8988T (cell line): Measurements from ENCODE around the gene STMN3.
A peak's percentile ranks its signal among the peaks of the same experiment; 100 is the strongest.
"Not testable (repeated sequence)": the region's sequence is repeated elsewhere in the genome, so short reads cannot be mapped to it uniquely, and the experiment has no call there.

Experiments used
- DNase-seq: peaks from one replicate; pipeline ENCODE4 v3.0.0; 2011

STMN3 gene

DNA sequence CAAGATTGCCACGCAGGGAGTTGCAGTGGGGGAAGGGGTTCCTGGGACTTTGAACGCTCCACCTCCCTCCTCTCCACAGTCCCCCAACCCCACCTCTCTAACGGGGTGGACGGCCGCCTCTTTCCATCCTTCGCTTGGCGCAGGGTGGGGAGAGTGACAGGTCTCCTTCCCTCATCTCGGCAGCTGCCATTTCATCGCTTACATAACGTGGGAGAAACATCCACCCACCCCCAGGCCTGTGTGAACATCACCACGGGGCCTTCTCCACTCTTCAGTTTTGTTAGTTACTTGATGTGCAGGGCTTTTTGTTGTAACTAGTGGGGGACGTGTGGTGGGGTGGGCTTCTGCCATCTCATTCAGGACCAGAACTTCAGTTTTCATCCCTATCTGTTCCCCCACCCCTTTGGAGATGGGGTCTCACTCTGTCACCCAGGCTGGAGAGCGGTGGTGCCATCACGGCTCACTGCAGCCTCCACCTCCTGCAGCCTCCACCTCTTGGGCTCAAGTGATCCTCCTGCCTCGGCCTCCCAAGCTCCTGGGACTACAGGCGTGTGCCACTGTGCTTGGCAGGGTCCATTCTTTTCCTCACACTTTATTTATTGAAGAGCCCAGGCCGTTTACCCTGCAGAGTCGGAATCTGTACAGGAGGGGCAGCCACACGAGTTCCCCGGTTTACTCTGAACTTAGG, 22.6 kb upstream of the STMN3 start:
- DNase-seq, result no peak

DNA sequence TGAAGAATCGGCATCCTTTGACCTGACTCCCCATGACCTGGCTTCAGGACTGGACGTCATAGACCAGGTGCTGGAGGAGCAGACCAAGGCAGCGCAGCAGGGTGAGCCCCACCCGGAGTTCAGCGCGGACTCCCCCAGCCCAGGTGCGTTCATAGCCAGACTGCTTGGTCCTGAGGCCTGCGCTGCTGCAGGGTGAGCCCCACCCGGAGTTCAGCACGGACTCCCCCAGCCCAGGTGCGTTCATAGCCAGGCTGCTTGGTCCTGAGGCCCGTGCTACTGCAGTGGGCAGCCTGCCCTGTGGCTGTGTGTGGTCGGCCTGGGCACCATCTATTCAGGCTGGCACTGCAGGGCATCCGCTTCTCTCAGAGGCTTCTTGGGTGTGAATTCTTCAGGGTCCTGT, 20.7 kb upstream of the STMN3 start:
- no peak for DNase-seq

GRCh38 chr20:63672666-63673065, 19.4 kb upstream of the STMN3 start:
- no peak for DNase-seq

DNA sequence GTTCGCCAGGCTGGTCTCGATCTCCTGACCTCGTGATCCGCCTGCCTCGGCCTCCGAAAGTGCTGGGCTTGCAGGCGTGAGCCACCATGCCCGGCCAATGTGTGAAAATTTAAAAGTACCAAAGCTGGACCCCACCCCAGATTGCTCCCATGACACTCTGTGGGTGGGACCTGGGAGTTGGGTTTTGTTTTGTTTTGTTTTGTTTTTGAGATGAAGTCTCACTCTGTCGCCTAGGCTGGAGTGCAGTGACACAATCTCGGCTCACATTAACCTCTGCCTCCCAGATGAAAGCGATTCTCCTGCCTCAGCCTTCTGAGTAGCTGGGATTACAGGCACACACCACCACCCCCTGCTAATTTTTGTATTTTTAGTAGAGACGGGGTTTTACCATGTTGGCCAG, 18.5 kb upstream of the STMN3 start:
- not testable (repeated sequence) for DNase-seq

DNA sequence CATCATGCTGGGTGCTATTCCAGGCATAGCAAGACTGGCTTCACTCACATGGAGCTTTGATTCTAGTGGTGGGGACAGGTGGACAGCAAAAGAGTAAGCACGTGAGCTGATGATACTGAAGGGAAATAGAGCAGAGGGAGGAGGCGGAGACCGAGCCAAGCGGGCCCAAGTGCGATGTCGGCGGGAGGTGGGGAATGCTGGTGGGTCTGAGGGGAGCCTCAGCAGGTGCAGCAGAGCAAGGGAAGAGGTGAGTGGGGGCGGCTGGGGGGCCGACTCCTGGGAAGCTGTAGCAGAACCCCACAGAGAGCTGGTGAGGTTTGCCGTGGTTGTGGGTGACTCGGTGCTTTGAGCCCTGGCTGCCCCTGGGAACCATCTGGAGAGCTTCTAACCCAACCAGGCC, 15.1 kb upstream of the STMN3 start:
- no peak for DNase-seq

- DNase-seq, result no peak
These were observed 14.6 kb upstream of the STMN3 start for GRCh38 chr20:63667858-63668257.

DNA sequence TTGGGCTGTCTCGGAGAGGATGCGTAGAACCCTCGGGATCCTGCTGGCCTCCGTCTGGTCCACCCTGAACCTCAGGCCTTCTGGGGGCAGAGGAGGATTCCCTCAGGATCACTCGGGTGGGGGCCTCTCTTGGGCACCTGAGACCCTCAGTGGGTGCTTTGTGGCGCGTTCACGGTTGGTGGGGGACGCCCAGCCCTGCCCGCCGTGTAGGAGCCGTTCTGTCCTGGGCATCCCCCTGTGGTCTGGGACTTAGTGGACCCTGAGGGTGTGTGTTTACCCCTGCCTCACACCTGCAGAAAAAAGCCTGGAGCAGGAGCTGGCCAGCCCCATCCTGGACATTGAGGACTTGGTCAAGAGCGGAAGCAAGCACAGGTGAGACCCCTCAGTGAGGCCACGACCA, 12.5 kb upstream of the STMN3 start:
- DNase-seq, result no peak

GRCh38 chr20:63664861-63665594, 11.8 kb upstream of the STMN3 start:
- no peak for DNase-seq

DNA sequence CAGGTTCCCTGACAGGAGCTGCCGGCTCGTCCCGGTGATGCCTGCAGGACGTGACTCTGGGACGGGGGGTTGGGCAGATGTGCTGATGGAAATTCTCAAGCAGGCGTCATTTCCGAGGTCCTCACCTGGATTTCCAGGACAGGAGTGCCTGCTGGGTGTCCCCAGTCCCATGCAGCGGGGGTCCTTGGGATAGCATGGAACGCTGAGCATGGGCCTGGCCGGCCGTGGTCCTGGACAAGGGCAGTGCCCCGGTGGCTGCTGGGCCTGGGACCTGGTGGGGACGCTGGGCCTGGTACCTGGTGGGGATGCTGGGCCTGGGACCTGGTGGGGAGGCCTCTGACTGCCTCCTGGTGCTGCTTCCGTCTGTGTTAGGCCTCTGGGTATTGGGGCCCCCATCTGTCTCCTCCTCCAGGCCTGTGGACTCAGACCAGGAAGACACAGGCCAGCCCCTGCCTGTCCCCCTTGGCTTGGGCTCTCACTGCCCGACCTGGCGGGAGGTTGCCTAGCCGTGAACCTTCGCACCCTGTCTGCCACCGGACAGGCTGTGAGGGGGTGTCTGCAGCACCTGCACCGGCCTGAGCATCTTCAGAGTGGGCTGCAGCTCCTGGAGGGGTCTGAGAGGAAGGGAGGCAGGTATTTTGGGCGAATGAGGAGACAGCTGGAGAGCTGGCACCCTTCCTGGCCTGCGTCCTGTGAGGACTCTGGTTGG, 11.1 kb upstream of the STMN3 start:
- no peak for DNase-seq

- DNase-seq, result no peak
These were observed 10.3 kb upstream of the STMN3 start for GRCh38 chr20:63663332-63664066.

GRCh38 chr20:63662813-63663189, 9.6 kb upstream of the STMN3 start:
- DNase-seq, result no peak

DNA sequence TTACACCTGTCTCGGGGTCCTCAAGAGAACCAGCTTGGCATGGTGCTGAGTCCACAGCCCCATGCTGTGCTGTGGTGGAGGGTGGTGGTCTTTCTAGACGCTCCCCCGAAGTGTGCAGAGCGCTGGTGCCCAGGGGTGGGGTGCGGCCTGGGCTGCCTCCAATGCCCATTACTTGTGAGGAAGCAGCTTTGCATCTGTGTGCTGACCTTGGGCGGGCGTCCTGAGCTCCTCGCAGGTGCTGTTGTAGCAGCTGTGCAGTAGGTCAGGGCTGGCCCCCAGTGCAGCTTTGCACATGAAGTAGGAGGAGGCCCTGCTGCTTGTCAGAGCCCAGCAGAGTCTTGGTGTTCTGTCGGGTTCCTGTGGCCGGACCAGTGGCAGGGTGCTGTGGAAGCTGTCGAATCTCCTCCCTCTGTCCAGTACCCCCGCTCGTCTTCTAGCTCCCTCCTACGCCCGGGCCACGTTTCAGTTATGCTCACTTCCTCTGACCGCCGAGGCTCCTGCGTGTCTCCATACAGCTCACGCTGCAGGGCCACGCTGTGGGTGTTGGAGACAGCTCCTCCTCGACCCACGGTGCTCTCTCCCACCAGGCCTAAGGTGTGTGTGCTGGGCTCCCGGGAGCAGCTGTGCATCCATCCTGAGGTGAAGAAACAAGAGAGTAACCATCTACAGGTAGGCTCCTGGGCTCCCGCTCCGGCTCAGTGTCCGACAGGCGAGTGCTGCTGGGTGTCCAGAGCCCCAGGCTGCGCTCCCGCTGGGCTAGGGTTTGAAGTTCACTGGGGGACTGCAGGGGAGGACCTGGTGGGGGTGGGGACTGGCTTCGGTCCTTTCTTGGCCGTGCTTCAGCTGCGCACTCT, 9.0 kb upstream of the STMN3 start:
- no peak for DNase-seq

DNA sequence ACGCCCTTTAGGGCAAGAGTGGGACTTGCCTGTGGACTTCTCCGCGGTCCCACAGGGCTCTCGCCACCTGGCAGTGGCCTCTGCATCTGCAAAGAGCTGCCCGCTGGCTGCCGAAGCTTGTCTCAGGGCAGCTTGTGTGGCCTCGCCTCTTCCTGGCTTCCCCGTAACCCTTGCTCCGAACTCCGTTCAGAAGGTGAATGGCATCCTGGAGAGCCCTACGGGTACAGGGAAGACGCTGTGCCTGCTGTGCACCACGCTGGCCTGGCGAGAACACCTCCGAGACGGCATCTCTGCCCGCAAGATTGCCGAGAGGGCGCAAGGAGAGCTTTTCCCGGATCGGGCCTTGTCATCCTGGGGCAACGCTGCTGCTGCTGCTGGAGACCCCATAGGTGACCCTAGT, 7.9 kb upstream of the STMN3 start:
- no peak for DNase-seq

DNA sequence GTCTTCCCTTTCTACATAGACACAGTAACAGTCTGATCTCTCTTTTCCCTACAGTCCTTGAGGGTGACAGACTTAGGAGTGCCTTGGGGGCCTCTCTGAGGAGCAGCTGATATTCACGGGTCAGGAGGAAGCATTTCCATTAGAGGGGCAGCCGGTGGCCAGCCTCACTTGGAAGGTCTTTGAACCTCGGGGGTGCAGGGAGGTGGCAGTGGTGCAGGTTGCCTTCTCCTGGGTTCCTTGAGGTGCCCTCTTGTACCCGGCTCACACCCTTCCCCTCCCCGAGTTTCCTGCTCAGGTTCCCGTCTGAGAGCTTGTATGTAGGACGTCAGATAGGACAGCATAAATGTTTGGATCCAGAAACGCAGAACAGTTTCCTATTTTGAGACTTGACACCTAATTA, 7.4 kb upstream of the STMN3 start:
- DNase-seq, result no peak

DNA sequence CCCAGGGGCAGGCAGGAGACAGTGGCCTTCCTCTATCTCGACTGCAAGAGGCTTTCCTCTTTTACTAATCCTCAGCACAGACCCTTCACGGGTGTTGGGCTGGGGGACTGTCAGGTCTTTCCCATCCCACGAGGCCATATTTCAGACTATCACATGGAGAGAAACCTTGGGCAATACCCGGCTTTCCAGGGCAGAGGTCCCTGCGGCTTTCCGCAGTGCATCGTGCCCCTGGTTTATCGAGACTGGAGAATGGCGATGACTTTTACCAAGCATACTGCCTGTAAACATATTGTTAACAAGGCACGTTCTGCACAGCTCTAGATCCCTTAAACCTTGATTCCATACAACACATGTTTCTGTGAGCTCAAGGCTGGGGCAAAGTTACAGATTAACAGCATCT, 7.0 kb upstream of the STMN3 start:
- not testable (repeated sequence) for DNase-seq

- no peak for DNase-seq
These were observed 6.1 kb upstream of the STMN3 start for GRCh38 chr20:63659370-63659769.

GRCh38 chr20:63658749-63659187, 5.5 kb upstream of the STMN3 start:
- DNase-seq, result no peak

GRCh38 chr20:63657937-63658748, 4.9 kb upstream of the STMN3 start, which contains the start of gene RTEL1:
RTEL1 (plus strand) TSS chr20:63658312; CDS start chr20:63659403, 1,091 bp downstream.
- DNase-seq, result peak; percentile 100

DNA sequence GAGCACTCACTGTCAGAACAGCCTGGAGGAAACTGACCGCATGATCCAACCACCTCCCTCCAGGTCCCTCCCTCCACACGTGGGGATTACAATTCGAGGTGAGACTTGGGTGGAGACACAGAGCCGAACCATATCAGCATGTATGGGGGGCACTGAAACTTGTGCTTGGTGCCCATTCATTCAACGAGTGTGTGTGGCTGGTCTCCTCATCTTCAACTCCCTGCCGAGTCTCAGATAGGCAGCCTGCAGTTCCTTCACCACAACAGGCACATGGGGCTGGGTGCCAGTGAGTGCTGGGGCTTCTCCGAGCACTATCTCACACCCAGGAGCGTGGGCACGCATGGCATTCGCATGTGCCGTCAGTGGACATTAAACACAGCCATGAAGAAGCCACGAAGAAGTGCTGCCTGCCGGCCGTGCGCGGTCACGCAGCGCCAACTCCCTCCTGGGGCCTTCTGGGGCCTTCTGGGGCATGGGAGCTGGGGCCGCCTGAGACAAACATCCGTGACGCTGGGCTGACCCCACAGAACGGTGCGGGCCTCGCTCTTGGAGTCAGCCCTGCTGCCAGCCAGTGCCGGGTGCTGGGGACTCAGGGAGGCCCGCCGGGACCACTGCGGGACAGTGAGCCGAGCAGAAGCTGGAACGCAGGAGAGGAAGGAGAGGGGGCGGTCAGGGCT, 4.2 kb upstream of the STMN3 start:
- no peak for DNase-seq

- DNase-seq, result no peak
These were observed 3.2 kb upstream of the STMN3 start for GRCh38 chr20:63656451-63656850.

DNA sequence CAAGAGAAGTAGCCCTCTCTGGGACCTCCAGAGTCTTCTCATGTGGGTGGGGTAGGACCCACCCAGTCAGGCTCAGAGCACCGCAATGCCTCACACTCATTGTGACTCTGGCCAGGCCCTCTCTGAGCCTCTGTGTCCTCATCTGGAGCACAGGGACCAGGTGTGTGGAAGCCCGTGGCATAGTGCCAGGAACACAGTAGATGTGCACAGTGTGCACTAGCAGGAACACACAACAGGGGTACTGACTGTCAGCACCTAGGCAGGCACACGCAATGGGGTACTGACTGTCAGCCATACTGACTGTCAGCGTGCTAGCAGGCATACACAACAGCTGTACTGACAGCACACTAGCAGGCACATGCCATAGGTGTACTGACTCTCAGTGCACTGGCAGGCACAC, 2.0 kb upstream of the STMN3 start:
- no peak for DNase-seq
